GM12891 (cell line): ENCODE data around the gene TAF11L14.
A peak's percentile ranks its signal among the peaks of the same experiment; 100 is the strongest.

Experiments
- PAX5 ChIP-seq: IDR thresholded peaks from 2 replicates; pipeline ENCODE4 v1.6.1; 2011; ENCODE audit warnings: low read length, moderate library complexity, mild to moderate bottlenecking; ENCODE audit not compliant: insufficient read depth, severe bottlenecking
- POLR2A ChIP-seq: IDR thresholded peaks from 2 replicates; pipeline ENCODE4 v1.6.1; 2011; ENCODE audit warnings: low read depth, low read length, control low read depth
- POLR2AphosphoS5 ChIP-seq: IDR thresholded peaks from 2 replicates; pipeline ENCODE4 v1.6.1; 2011; ENCODE audit warnings: low read depth, low read length, control low read depth
- POU2F2 ChIP-seq: IDR thresholded peaks from 2 replicates; pipeline ENCODE4 v1.6.1; 2011; ENCODE audit warnings: low read depth, mild to moderate bottlenecking, control low read depth, low read length, moderate library complexity
- SPI1 ChIP-seq: IDR thresholded peaks from 2 replicates; pipeline ENCODE4 v1.6.1; 2011; ENCODE audit warnings: low read depth, low read length, control low read depth
- TAF1 ChIP-seq: IDR thresholded peaks from 2 replicates; pipeline ENCODE4 v1.6.1; 2011; ENCODE audit warnings: low read depth, low read length, control low read depth

GRCh38 chr5:17665836-17666235, 31.6 kb downstream of the TAF11L14 start:
- TF ChIP-seq POLR2AphosphoS5 = no peak
- no peak for TF ChIP-seq TAF1
- TF ChIP-seq POLR2A = no peak
- peak; percentile 69 for TF ChIP-seq SPI1
- no peak for TF ChIP-seq POU2F2
- no peak for TF ChIP-seq PAX5
